ENCODE data around the gene ARPC1A.
"Not testable (repeated sequence)": the region's sequence is repeated elsewhere in the genome, so short reads cannot be mapped to it uniquely, and the experiment has no call there.

The ARPC1A gene

DNA sequence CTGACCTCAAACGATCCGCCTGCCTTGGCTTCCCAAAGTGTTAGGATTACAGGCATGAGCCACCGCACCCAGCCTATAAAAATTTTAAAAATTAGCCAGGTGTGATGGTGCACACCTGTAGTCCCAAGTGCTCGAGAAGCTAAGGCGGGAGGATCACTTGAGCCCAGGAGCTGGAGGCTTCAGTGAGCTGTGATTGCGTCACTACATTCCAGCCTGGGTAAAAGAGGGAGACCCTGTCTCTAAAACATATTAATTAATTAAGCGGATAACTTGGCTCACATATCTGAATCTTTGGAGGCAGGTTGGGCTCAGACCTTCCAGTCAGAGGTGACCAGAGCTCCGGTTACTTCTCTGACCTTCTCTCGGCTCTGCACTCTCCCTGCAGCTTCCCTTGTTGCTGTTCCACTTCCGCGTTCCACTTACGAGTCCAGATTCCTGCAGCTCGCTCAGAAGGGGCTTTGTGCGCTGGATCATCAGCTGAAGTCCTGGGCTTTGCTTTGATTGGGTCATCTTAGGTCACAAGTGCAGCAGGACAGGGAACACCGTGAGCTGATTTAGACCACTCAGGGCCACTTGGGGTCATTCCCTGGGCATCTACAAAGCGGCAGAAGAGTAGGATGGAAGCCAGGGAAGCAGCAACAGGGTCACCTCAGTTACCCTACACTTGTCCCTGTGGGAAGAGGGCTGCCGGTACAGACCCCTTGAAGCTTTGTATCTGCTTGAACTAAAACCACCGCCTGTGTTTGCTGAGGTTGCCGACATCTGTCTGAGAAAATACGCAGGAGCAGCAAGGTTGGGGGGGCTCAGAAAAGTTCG is 46.8 kb downstream of the ARPC1A start:
- no peak for DNase-seq

GRCh38 chr7:99373091-99374066 is 47.7 kb downstream of the ARPC1A start:
- no peak for DNase-seq

- DNase-seq, result peak; percentile 48 to 72
These were observed 48.7 kb downstream of the ARPC1A start, which contains the start of gene ARPC1B for GRCh38 chr7:99374111-99375064. ARPC1B (plus strand) TSS chr7:99374730; CDS start chr7:99385715, 10,985 bp downstream.

- peak; percentile 51 to 56 for DNase-seq
These were observed 49.5 kb downstream of the ARPC1A start for GRCh38 chr7:99375070-99375807.

DNA sequence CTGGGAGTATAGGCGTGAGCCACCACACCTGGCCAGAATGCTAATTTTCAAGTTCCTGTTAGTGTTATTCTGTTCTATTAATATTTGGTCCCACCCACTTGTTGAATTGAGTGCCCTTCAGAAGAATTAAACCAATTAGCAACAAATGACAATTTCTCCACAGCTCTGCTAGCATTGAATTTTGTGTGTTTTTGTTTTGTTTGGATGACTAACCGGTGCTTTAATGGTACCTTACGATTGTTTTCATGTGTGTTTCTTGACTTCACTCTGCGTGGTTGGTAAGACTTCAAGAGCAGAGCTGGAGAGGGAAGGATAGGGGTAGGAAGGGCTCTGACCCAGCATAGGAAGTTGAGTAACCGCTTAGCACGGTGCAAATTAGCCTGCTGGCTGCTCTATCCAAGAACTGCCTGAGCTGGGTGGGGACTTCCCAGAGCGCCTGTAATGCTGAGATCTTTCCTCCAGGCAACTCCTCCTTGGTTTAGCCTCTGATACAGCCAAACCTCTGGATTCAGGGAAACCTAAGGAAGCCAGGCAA is 53.4 kb downstream of the ARPC1A start:
- peak; percentile 82 to 86 for DNase-seq

GRCh38 chr7:99379693-99380031 is 54.0 kb downstream of the ARPC1A start:
- DNase-seq, result not testable (repeated sequence)

- DNase-seq, result peak; percentile 93 to 96
These were observed 54.5 kb downstream of the ARPC1A start for GRCh38 chr7:99380032-99380822.

- no peak for DNase-seq
These were observed 55.3 kb downstream of the ARPC1A start for GRCh38 chr7:99380823-99381663.

- DNase-seq, result no peak
These were observed 56.0 kb downstream of the ARPC1A start for GRCh38 chr7:99381664-99382075.

- no peak for DNase-seq
These were observed 57.5 kb downstream of the ARPC1A start for GRCh38 chr7:99383203-99383602.

GRCh38 chr7:99383791-99384370 is 58.2 kb downstream of the ARPC1A start:
- no peak for DNase-seq

DNA sequence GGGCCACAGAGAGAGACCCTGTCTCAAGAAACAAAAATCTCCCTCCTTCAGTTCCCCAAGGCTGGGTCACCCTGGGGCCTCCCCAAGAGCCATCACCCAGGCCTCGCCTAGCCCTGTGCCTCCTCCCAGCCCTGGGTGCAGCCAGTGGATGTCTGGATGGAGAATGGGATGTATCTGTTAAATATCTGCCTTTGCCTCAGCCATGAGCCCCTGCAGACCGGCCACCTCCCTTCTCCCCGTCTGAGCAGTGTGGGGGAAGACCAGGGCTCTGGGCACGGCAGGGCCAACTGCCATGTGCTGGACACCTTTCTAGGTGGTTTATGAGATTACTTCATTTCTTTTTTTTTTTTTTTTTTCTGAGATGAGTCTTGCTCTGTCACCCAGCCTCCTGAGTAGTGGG is 58.8 kb downstream of the ARPC1A start:
- no peak for DNase-seq

GRCh38 chr7:99385564-99385963 is 59.9 kb downstream of the ARPC1A start:
- DNase-seq, result no peak

- peak; percentile 36 to 49 for DNase-seq
These were observed 61.0 kb downstream of the ARPC1A start for GRCh38 chr7:99386584-99387238.

DNA sequence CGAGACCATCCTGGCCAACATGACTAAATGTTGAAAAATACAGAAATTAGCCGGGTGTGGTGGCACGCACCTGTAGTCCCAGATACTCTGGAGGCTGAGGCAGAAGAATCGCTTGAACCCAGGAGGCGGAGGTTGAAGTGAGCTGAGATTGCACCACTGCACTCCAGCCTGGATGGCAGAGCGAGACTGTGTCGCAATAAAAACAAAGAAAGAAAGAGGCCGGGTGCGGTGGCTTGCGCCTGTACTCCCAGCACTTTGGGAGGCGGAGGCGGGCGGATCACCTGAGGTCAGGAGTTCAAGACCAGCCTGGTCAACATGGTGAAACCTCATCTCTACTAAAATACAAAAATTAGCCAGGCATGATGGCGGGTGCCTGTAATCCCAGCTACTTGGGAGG is 61.5 kb downstream of the ARPC1A start:
- not testable (repeated sequence) for DNase-seq

DNA sequence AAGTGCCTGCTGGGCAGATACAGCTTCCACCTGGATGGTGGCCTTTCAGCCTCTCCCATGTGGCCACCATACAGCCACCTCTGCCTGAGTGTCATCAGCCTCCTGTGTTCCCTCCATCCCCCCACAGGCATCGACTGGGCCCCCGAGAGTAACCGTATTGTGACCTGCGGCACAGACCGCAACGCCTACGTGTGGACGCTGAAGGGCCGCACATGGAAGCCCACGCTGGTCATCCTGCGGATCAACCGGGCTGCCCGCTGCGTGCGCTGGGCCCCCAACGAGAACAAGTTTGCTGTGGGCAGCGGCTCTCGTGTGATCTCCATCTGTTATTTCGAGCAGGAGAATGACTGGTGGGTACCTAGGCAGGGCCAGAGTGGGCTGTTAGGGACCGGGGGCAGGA is 62.2 kb downstream of the ARPC1A start:
- DNase-seq, result no peak

DNA sequence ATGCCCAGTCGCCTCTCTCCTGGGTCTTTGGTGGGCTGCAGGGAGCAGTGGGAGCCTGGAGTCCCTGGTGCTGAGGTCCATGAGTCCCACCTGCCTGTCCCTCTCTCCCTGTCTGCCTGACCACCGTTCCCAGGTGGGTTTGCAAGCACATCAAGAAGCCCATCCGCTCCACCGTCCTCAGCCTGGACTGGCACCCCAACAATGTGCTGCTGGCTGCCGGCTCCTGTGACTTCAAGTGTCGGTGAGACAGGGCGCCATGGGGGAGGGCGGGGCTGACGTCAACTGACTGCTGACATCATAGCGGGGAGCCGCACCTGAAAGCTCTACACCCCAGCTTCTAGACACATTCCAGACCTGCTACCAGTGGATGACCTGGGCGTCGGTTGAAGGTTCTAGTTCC is 64.1 kb downstream of the ARPC1A start:
- DNase-seq, result no peak

DNA sequence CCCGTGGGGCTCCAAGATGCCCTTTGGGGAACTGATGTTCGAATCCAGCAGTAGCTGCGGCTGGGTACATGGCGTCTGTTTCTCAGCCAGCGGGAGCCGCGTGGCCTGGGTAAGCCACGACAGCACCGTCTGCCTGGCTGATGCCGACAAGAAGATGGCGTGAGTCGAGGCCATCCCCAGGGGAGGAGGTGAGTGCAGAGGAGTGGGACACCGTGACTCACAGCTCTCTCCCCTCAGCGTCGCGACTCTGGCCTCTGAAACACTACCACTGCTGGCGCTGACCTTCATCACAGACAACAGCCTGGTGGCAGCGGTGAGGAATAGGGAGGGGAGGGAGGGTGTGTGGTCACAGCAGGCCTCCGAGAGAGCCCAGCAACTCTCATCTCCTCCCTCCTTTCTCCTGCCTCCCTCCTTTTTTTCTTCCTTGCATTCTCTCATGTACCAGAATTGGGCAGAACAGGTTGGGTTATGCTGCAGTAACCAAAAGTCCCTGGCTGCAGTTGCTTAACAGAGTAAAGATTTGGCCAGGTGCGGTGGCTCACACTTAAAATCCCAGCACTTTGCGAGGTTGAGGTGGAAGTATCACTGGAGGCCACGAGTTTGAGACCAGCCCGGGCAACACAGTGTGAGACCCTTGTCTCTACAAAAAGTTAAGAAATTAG is 65.4 kb downstream of the ARPC1A start:
- DNase-seq, result no peak

All from AML-193 (cell line).